ENCODE data around the gene SPTB.

- no peak for TF ChIP-seq CTCF (IDR thresholded peaks at IDR 0.05)
- TF ChIP-seq POLR2A (IDR thresholded peaks at IDR 0.05) = no peak
- TF ChIP-seq POLR2AphosphoS5 (IDR thresholded peaks at IDR 0.05; ENCODE audit: insufficient read depth in 1 of 2, low read depth in 1 of 2) = no peak
Observed at GRCh38 chr14:64801046-64801445, 78.7 kb downstream of the SPTB start.
